Endothelial cell of umbilical vein (primary cell): Measurements from ENCODE around the gene RBM47. TPM values are rescaled to one million over a fixed set of nuclear protein-coding genes. Genes with fewer than 3 reads are reported as not detected.

Experiments
- BruUV-seq: library from RNA; stranded (reverse); fragments of 400-500 nt; replicated peaks from 2 replicates; lab custom pipeline; 2021; lab: Mats Ljungman, UMichigan
- CTCF ChIA-PET: fragments of 300-600, 350-600 bp; sonication (Branson Sonifier 250); formaldehyde crosslinking; loops from one replicate; lab custom pipeline; 2021; ENCODE audit warnings: antibody characterized with exemption, inconsistent platforms; lab: Charles Lee
- POLR2A ChIA-PET: fragments of 300-600, 350-600 bp; sonication (Branson Sonifier 250); formaldehyde crosslinking; loops from one replicate; lab custom pipeline; 2021; ENCODE audit warnings: antibody characterized with exemption, inconsistent platforms; lab: Charles Lee
- DNase-seq: peaks from one replicate; pipeline ENCODE4 v3.0.0-alpha.2; 2011; ENCODE audit warnings: low read depth, low spot score
- FAIRE-seq: peaks from 2 replicates; lab custom pipeline; 2011; peaks lifted over from hg19 to GRCh38; lab: Jason Lieb, UNC
- H2AFZ ChIP-seq: 2 replicates; pipeline ENCODE4 v1.6.0; 2012; ENCODE audit warnings: low read depth, low read length, control low read depth, inconsistent platforms
- H3K27ac ChIP-seq: 2 replicates; pipeline ENCODE4 v1.5.1; 2011; ENCODE audit warnings: low read depth, mild to moderate bottlenecking, control low read depth, low read length, moderate library complexity; ENCODE audit not compliant: insufficient read depth
- H3K27me3 ChIP-seq, 2 experiments: 2 replicates each; pipeline versions ENCODE4 v1.6.0 to v1.6.1; 2011; ENCODE audit warnings: low read length in 2 of 2, mixed read lengths in 1 of 2; ENCODE audit not compliant: control insufficient read depth in 2 of 2, insufficient read depth in 2 of 2
- H3K36me3 ChIP-seq, 2 experiments: 2 replicates in 1 of 2; 3 replicates in 1 of 2; pipeline ENCODE4 v1.5.1; 2011; ENCODE audit warnings: low read length in 2 of 2, mild to moderate bottlenecking in 1 of 2, moderate library complexity in 1 of 2; ENCODE audit not compliant: control insufficient read depth in 2 of 2, insufficient read depth in 2 of 2; ENCODE audit errors: extremely low read depth in 1 of 2
- H3K4me1 ChIP-seq: 3 replicates; pipeline ENCODE4 v1.5.1; 2011; ENCODE audit warnings: mild to moderate bottlenecking, low read length; ENCODE audit not compliant: control insufficient read depth, insufficient read depth; ENCODE audit errors: extremely low read depth
- H3K4me2 ChIP-seq: 2 replicates; pipeline ENCODE4 v1.6.1; 2011; ENCODE audit warnings: low read length, control low read depth, mixed read lengths; ENCODE audit not compliant: insufficient read depth
- H3K4me3 ChIP-seq, 3 experiments: fragments of 200-600 bp in 1 of 3; sonication (generic), shearing (Covaris generic) in 1 of 3; replicated peaks in 1 of 3; 2 replicates each; pipeline ENCODE4 v1.5.1; 2011 to 2016; ENCODE audit warnings: control low read depth in 3 of 3, low read length in 3 of 3, mild to moderate bottlenecking in 2 of 3, inconsistent platforms in 1 of 3, low read depth in 1 of 3, moderate library complexity in 1 of 3; ENCODE audit not compliant: insufficient read depth in 1 of 3
- H3K79me2 ChIP-seq: 2 replicates; pipeline ENCODE4 v1.6.0; 2012; ENCODE audit warnings: low read length, inconsistent platforms; ENCODE audit not compliant: control insufficient read depth, insufficient read depth
- H3K9ac ChIP-seq: replicated peaks from 2 replicates; pipeline ENCODE3; 2011; ENCODE audit warnings: low read length, control low read depth; ENCODE audit not compliant: insufficient read depth; ENCODE audit errors: extremely low read depth
- H3K9me1 ChIP-seq: replicated peaks from 3 replicates; pipeline ENCODE4 v1.6.0; 2011; ENCODE audit warnings: mild to moderate bottlenecking, low read length; ENCODE audit not compliant: control insufficient read depth, insufficient read depth; ENCODE audit errors: extremely low read depth
- H3K9me3 ChIP-seq: replicated peaks from 2 replicates; pipeline ENCODE4 v1.5.1; 2012; ENCODE audit warnings: low read length, inconsistent platforms; ENCODE audit not compliant: control insufficient read depth, insufficient read depth
- H4K20me1 ChIP-seq: replicated peaks from 2 replicates; pipeline ENCODE3; 2011; ENCODE audit warnings: mild to moderate bottlenecking, low read length; ENCODE audit not compliant: control insufficient read depth, insufficient read depth; ENCODE audit errors: extremely low read depth
- CTCF ChIP-seq, 2 donors: IDR thresholded peaks; 1 replicate in 1 of 2; 2 replicates in 1 of 2; pipeline ENCODE4 v1.5.1; 2011; ENCODE audit warnings: low read length in 2 of 2, mild to moderate bottlenecking in 2 of 2, moderate library complexity in 2 of 2, control low read depth in 1 of 2, inconsistent platforms in 1 of 2, low read depth in 1 of 2; ENCODE audit not compliant: insufficient read depth in 1 of 2; ENCODE audit errors: extremely low read depth in 1 of 2
- EZH2 ChIP-seq: IDR thresholded peaks from 2 replicates; pipeline ENCODE4 v1.6.1; 2012; ENCODE audit warnings: borderline replicate concordance, low read depth, mild to moderate bottlenecking, moderate library complexity, low read length, inconsistent platforms; ENCODE audit not compliant: severe bottlenecking
- FOS ChIP-seq: IDR thresholded peaks from 2 replicates; pipeline ENCODE4 v1.6.1; 2011; ENCODE audit warnings: mild to moderate bottlenecking, low read length, moderate library complexity, borderline replicate concordance; ENCODE audit not compliant: insufficient read depth
- GATA2 ChIP-seq: IDR thresholded peaks from 2 replicates; pipeline ENCODE4 v1.7.0; 2011; ENCODE audit warnings: low read depth, mild to moderate bottlenecking, moderate library complexity, mixed read lengths, low read length; ENCODE audit not compliant: insufficient read length, insufficient read depth
- JUN ChIP-seq: IDR thresholded peaks from 2 replicates; pipeline ENCODE4 v1.6.1; 2011; ENCODE audit warnings: borderline replicate concordance, low read depth; ENCODE audit not compliant: insufficient read length, insufficient read depth
- MAX ChIP-seq: IDR thresholded peaks from 2 replicates; pipeline ENCODE4 v1.6.1; 2011; ENCODE audit not compliant: insufficient read depth, insufficient read length
- MYC ChIP-seq: IDR thresholded peaks from one replicate; pipeline ENCODE4 v1.6.1; 2011; ENCODE audit warnings: mild to moderate bottlenecking, low read depth, low read length
- POLR2A ChIP-seq: IDR thresholded peaks from 2 replicates; pipeline ENCODE4 v1.6.1; 2012; ENCODE audit warnings: low read depth, mild to moderate bottlenecking, control low read depth, low read length
- POLR2AphosphoS5 ChIP-seq: IDR thresholded peaks from 2 replicates; pipeline ENCODE4 v1.6.1; 2012; ENCODE audit warnings: low read depth, mild to moderate bottlenecking, control low read depth, low read length, moderate library complexity; ENCODE audit not compliant: insufficient read depth
- dilution Hi-C: fragments of 300-500 bp; cut with MboI; formaldehyde crosslinking; loops from one replicate; pipeline ENCODE4 v1.15.0; 2019; ENCODE audit warnings: low sequenced_read_pairs; ENCODE audit not compliant: extremely low pct_ligation_motif_present
- intact Hi-C: fragments of 100-400 bp; cut with micrococcal nuclease; formaldehyde crosslinking; loops from one replicate; pipeline ENCODE4 v1.10.0; 2022
- polyA plus RNA-seq, 4 experiments: library from polyadenylated mRNA; depleted of rRNA in 3 of 4; stranded (reverse) in 3 of 4; unstranded in 1 of 4; fragments of >200 nt; gene quantifications; 2 replicates each; pipeline versions ENCODE4 v1.2.1 to v1.2.3, GENCODE V29; 2011 to 2012; ENCODE audit warnings: missing spikeins in 1 of 4
- total RNA-seq: library from RNA; stranded (reverse); gene quantifications from 2 replicates; pipeline ENCODE4 v1.2.3, GENCODE V29; 2021

RBM47 gene
- total and polyA plus RNA-seq, 2 donors (not counting 3 experiments of a cell fraction or from before 2014, with no cell fraction given): not detected

GRCh38 chr4:40403081-40403480 is 226.6 kb downstream of the RBM47 start:
- POLR2A ChIA-PET: no interaction called here
- Histone ChIP-seq H3K27ac (no peak overlapping the region), H3K4me1 (no peaks in the 10 kb centered on the region), H2AFZ (no peak overlapping the region), H3K9me3 (no peaks in the 10 kb centered on the region), H4K20me1 (no peaks in the 10 kb centered on the region), H3K4me2 (no peak overlapping the region), H3K36me3 (no peaks in the 10 kb centered on the region), H3K4me3 (no peak overlapping the region), H3K9ac (no peak overlapping the region), H3K79me2 (no peaks in the 10 kb centered on the region), H3K27me3 (no peaks in the 10 kb centered on the region), H3K9me1 (no peaks in the 10 kb centered on the region)
- DNase-seq: no peak
- FAIRE-seq: no peak
- CTCF ChIA-PET: interaction anchor here (0.6 to 0.7 kb wide), 2 partner anchors 9 to 399 kb away, joined by 3 to 4 read pairs; no protein-coding TSS in a partner anchor
- TF ChIP-seq JUN (no peak), EZH2 (no peak), FOS (no peak), MYC (no peak), MAX (no peak), GATA2 (no peak)
- intact Hi-C loops (no loop called here), dilution Hi-C loops (no loop called here)
- no TSS peak for BruUV-seq

GRCh38 chr4:40402556-40402955 is 227.1 kb downstream of the RBM47 start:
- CTCF ChIA-PET: no interaction called here
- no peak for TF ChIP-seq EZH2
- no peak for TF ChIP-seq JUN
- no peak for TF ChIP-seq POLR2AphosphoS5
- TF ChIP-seq GATA2: no peak
- no peak for TF ChIP-seq POLR2A
- TF ChIP-seq MYC: no peak
- no peak for TF ChIP-seq MAX
- TF ChIP-seq CTCF (IDR thresholded peaks at IDR 0.05; ENCODE audit: extremely low read depth in 1 of 2, insufficient read depth in 1 of 2, low read depth in 1 of 2, low read length in 2 of 2): no peak
- TF ChIP-seq FOS: no peak
- Histone ChIP-seq H3K4me3 (no peak overlapping the region), H3K9me1 (no peaks in the 10 kb centered on the region), H3K27ac (no peak overlapping the region), H3K4me1 (no peaks in the 10 kb centered on the region), H3K9me3 (no peaks in the 10 kb centered on the region), H3K9ac (no peak overlapping the region), H3K4me2 (no peak overlapping the region), H3K27me3 (no peaks in the 10 kb centered on the region), H4K20me1 (no peaks in the 10 kb centered on the region), H3K79me2 (no peaks in the 10 kb centered on the region), H2AFZ (no peak overlapping the region), H3K36me3 (no peaks in the 10 kb centered on the region)
- BruUV-seq: no TSS peak
- POLR2A ChIA-PET: no interaction called here
- intact Hi-C loops: no loop called here
- FAIRE-seq: no peak
- DNase-seq: no peak
- dilution Hi-C loops: no loop called here
